ENCODE measurements around the gene EHMT1.

Gene EHMT1

GRCh38 chr9:137646341-137646740 is 27.5 kb downstream of the EHMT1 start:
- no peaks in the 10 kb centered on the region for H3K36me3 ChIP-seq (ENCODE audit: low read length)
- H3K27ac ChIP-seq (ENCODE audit: low read depth, low read length), result no peak overlapping the region
- no peak overlapping the region for H3K4me2 ChIP-seq (ENCODE audit: low read depth, low read length, poor library complexity, severe bottlenecking)
- no peak overlapping the region for H3K9ac ChIP-seq (ENCODE audit: low read length)
- H2AFZ ChIP-seq (ENCODE audit: low read depth, low read length, severe bottlenecking), result no peak overlapping the region
- H3F3A ChIP-seq (ENCODE audit: insufficient read depth), result no peaks in the 10 kb centered on the region
- no peaks in the 10 kb centered on the region for H3K9me3 ChIP-seq (ENCODE audit: insufficient read depth, low read length)
- TF ChIP-seq EZH2phosphoT487 (conservative IDR thresholded peaks at IDR 0.05; ENCODE audit: low read length), result no peak
- no peaks in the 10 kb centered on the region for H3K27me3 ChIP-seq (ENCODE audit: low read length)
- no peaks in the 10 kb centered on the region for H4K20me1 ChIP-seq (ENCODE audit: low read depth, low read length)
- H3K79me2 ChIP-seq (ENCODE audit: insufficient read depth, low read length), result peaks cover 80% of the 10 kb centered on the region
- no peaks in the 10 kb centered on the region for H3K9me2 ChIP-seq (replicated peaks; ENCODE audit: insufficient read depth, low read length)
- H3K4me3 ChIP-seq (ENCODE audit: insufficient read depth, low read length, poor library complexity, severe bottlenecking), result no peak overlapping the region

GRCh38 chr9:137647096-137647714 is 28.4 kb downstream of the EHMT1 start:
- no peaks in the 10 kb centered on the region for H3K27me3 ChIP-seq (ENCODE audit: low read length)
- H3F3A ChIP-seq (ENCODE audit: insufficient read depth), result no peaks in the 10 kb centered on the region
- no peaks in the 10 kb centered on the region for H4K20me1 ChIP-seq (ENCODE audit: low read depth, low read length)
- no peak overlapping the region for H3K27ac ChIP-seq (ENCODE audit: low read depth, low read length)
- H3K9ac ChIP-seq (ENCODE audit: low read length), result no peak overlapping the region
- H3K4me2 ChIP-seq (ENCODE audit: low read depth, low read length, poor library complexity, severe bottlenecking), result no peak overlapping the region
- no peak overlapping the region for H3K4me3 ChIP-seq (ENCODE audit: insufficient read depth, low read length, poor library complexity, severe bottlenecking)
- no peaks in the 10 kb centered on the region for H3K36me3 ChIP-seq (ENCODE audit: low read length)
- H3K79me2 ChIP-seq (ENCODE audit: insufficient read depth, low read length), result peaks cover 79% of the 10 kb centered on the region
- H2AFZ ChIP-seq (ENCODE audit: low read depth, low read length, severe bottlenecking), result no peak overlapping the region
- no peaks in the 10 kb centered on the region for H3K9me3 ChIP-seq (ENCODE audit: insufficient read depth, low read length)
- TF ChIP-seq EZH2phosphoT487 (conservative IDR thresholded peaks at IDR 0.05; ENCODE audit: low read length) (no peak), CTCF (IDR thresholded peaks at IDR 0.05; ENCODE audit: insufficient read depth, low read length, poor library complexity, severe bottlenecking) (no peak)
- no peaks in the 10 kb centered on the region for H3K9me2 ChIP-seq (replicated peaks; ENCODE audit: insufficient read depth, low read length)

GRCh38 chr9:137648396-137648795 is 29.6 kb downstream of the EHMT1 start:
- Histone ChIP-seq H3F3A (ENCODE audit: insufficient read depth) (no peaks in the 10 kb centered on the region), H3K27ac (ENCODE audit: low read depth, low read length) (no peak overlapping the region), H3K9me3 (ENCODE audit: insufficient read depth, low read length) (no peaks in the 10 kb centered on the region), H3K79me2 (ENCODE audit: insufficient read depth, low read length) (peaks cover 74% of the 10 kb centered on the region), H3K9me2 (replicated peaks; ENCODE audit: insufficient read depth, low read length) (no peaks in the 10 kb centered on the region), H2AFZ (ENCODE audit: low read depth, low read length, severe bottlenecking) (no peak overlapping the region), H3K4me3 (ENCODE audit: insufficient read depth, low read length, poor library complexity, severe bottlenecking) (no peak overlapping the region), H3K27me3 (ENCODE audit: low read length) (no peaks in the 10 kb centered on the region), H4K20me1 (ENCODE audit: low read depth, low read length) (no peaks in the 10 kb centered on the region), H3K4me2 (ENCODE audit: low read depth, low read length, poor library complexity, severe bottlenecking) (no peak overlapping the region), H3K9ac (ENCODE audit: low read length) (no peak overlapping the region), H3K36me3 (ENCODE audit: low read length) (no peaks in the 10 kb centered on the region)
- TF ChIP-seq EZH2phosphoT487 (conservative IDR thresholded peaks at IDR 0.05; ENCODE audit: low read length) (no peak), CTCF (IDR thresholded peaks at IDR 0.05; ENCODE audit: insufficient read depth, low read length, poor library complexity, severe bottlenecking) (no peak)

- peak overlapping the region; percentile 45 for H3K27ac ChIP-seq (ENCODE audit: low read depth, low read length)
- H3K27me3 ChIP-seq (ENCODE audit: low read length), result no peaks in the 10 kb centered on the region
- H3K79me2 ChIP-seq (ENCODE audit: insufficient read depth, low read length), result peaks cover 68% of the 10 kb centered on the region
- H2AFZ ChIP-seq (ENCODE audit: low read depth, low read length, severe bottlenecking), result no peak overlapping the region
- TF ChIP-seq EZH2phosphoT487 (conservative IDR thresholded peaks at IDR 0.05; ENCODE audit: low read length) (no peak), CTCF (IDR thresholded peaks at IDR 0.05; ENCODE audit: insufficient read depth, low read length, poor library complexity, severe bottlenecking) (no peak)
- H3K36me3 ChIP-seq (ENCODE audit: low read length), result no peaks in the 10 kb centered on the region
- no peaks in the 10 kb centered on the region for H4K20me1 ChIP-seq (ENCODE audit: low read depth, low read length)
- no peaks in the 10 kb centered on the region for H3K9me3 ChIP-seq (ENCODE audit: insufficient read depth, low read length)
- H3K9me2 ChIP-seq (replicated peaks; ENCODE audit: insufficient read depth, low read length), result no peaks in the 10 kb centered on the region
- no peak overlapping the region for H3K4me2 ChIP-seq (ENCODE audit: low read depth, low read length, poor library complexity, severe bottlenecking)
- H3K4me3 ChIP-seq (ENCODE audit: insufficient read depth, low read length, poor library complexity, severe bottlenecking), result no peak overlapping the region
- H3F3A ChIP-seq (ENCODE audit: insufficient read depth), result no peaks in the 10 kb centered on the region
- H3K9ac ChIP-seq (ENCODE audit: low read length), result no peak overlapping the region
These were observed 30.7 kb downstream of the EHMT1 start for GRCh38 chr9:137649553-137649952.

Data from SU-DHL-6 (cell line).